Fibroblast of lung (primary cell): ENCODE results near the gene VPS54.
A peak's percentile ranks its signal among the peaks of the same experiment; 100 is the strongest.

Source experiments
- CTCF ChIP-seq, 2 donors: IDR thresholded peaks in 1 of 2; conservative IDR thresholded peaks in 1 of 2; 1 replicate in 1 of 2; 2 replicates in 1 of 2; pipeline ENCODE4 v1.5.1; 2011 to 2012; ENCODE audit warnings: low read length in 2 of 2, control low read depth in 1 of 2, inconsistent platforms in 1 of 2, low read depth in 1 of 2, mild to moderate bottlenecking in 1 of 2
- EZH2 ChIP-seq: IDR thresholded peaks from 2 replicates; pipeline ENCODE4 v1.5.1; 2012; ENCODE audit warnings: low read length, control low read depth, mild to moderate bottlenecking; ENCODE audit errors: missing control alignments

GRCh38 chr2:63888490-63889402 lies 130.5 kb downstream of the VPS54 start:
- TF ChIP-seq CTCF (conservative IDR thresholded peaks at IDR 0.05 in 1 of 2, IDR thresholded peaks at IDR 0.05 in 1 of 2; ENCODE audit: low read depth in 1 of 2, low read length in 2 of 2) (peak; percentile 61 to 66), EZH2 (no peak)
